KMS-11 (cell line): ENCODE data around the gene AEBP1.

ENCODE experiments used
- H2AFZ ChIP-seq: fragments of 200-600 bp; sonication (generic); 2 replicates; pipeline ENCODE4 v1.6.1; 2016; ENCODE audit warnings: antibody characterized with exemption, mixed run types, low read depth
- H3K27ac ChIP-seq: fragments of 200-600 bp; sonication (generic); 2 replicates; pipeline ENCODE4 v1.6.1; 2016; ENCODE audit warnings: mild to moderate bottlenecking, mixed run types
- H3K27me3 ChIP-seq: fragments of 200-600 bp; sonication (generic); 2 replicates; pipeline ENCODE4 v1.6.1; 2017; ENCODE audit warnings: mild to moderate bottlenecking, low read depth, mixed run types, moderate library complexity; ENCODE audit not compliant: insufficient read depth
- H3K36me3 ChIP-seq: fragments of 200-600 bp; sonication (generic); 2 replicates; pipeline ENCODE4 v1.6.1; 2017; ENCODE audit warnings: mild to moderate bottlenecking, mixed run types; ENCODE audit not compliant: insufficient read depth
- H3K4me1 ChIP-seq: fragments of 200-600 bp; sonication (generic); 2 replicates; pipeline ENCODE4 v1.6.1; 2016; ENCODE audit warnings: mild to moderate bottlenecking, low read depth, mixed run types; ENCODE audit not compliant: poor library complexity, severe bottlenecking
- H3K4me2 ChIP-seq: fragments of 200-600 bp; sonication (generic); 2 replicates; pipeline ENCODE4 v1.7.0; 2016; ENCODE audit warnings: mild to moderate bottlenecking, mixed run types
- H3K4me3 ChIP-seq: fragments of 200-600 bp; sonication (generic); IDR thresholded peaks from 2 replicates; pipeline ENCODE4 v1.6.1; 2017; ENCODE audit warnings: low read depth, low read length, mixed read lengths; ENCODE audit not compliant: insufficient read depth
- H3K79me2 ChIP-seq: fragments of 200-600 bp; sonication (generic); 2 replicates; pipeline ENCODE4 v1.6.1; 2016; ENCODE audit warnings: low read depth, mixed run types; ENCODE audit not compliant: insufficient read depth
- H3K9ac ChIP-seq: fragments of 200-600 bp; sonication (generic); 2 replicates; pipeline ENCODE4 v1.6.1; 2016; ENCODE audit warnings: mild to moderate bottlenecking, mixed run types
- H4K20me1 ChIP-seq: fragments of 200-600 bp; sonication (generic); 2 replicates; pipeline ENCODE4 v1.6.1; 2016; ENCODE audit warnings: mild to moderate bottlenecking, mixed run types; ENCODE audit not compliant: insufficient read depth
- CTCF ChIP-seq: fragments of 200-600 bp; sonication (generic); conservative IDR thresholded peaks from 2 replicates; pipeline ENCODE4 v1.6.1; 2017; ENCODE audit warnings: low read depth, mild to moderate bottlenecking, antibody characterized with exemption, low read length, moderate library complexity, mixed read lengths

Gene AEBP1

GRCh38 chr7:44066494-44067063, 37.6 kb upstream of the AEBP1 start:
- Histone ChIP-seq H3K36me3 (no peaks in the 10 kb centered on the region), H4K20me1 (no peaks in the 10 kb centered on the region)

GRCh38 chr7:44067064-44067951, 36.8 kb upstream of the AEBP1 start:
- Histone ChIP-seq H3K27me3 (no peaks in the 10 kb centered on the region), H3K9ac (no peak overlapping the region), H3K4me3 (no peak overlapping the region), H3K4me1 (peaks cover 8% of the 10 kb centered on the region), H2AFZ (no peak overlapping the region), H3K27ac (no peak overlapping the region), H3K79me2 (no peaks in the 10 kb centered on the region), H3K4me2 (no peak overlapping the region), H3K36me3 (no peaks in the 10 kb centered on the region), H4K20me1 (no peaks in the 10 kb centered on the region)
- TF ChIP-seq CTCF: no peak

More at GRCh38 chr7:44066494-44067063, 37.6 kb upstream of the AEBP1 start:
- no peak overlapping the region for H3K4me2 ChIP-seq
- H3K27me3 ChIP-seq: no peaks in the 10 kb centered on the region
- H3K79me2 ChIP-seq: no peaks in the 10 kb centered on the region
- TF ChIP-seq CTCF: no peak
- H2AFZ ChIP-seq: no peak overlapping the region
- no peak overlapping the region for H3K27ac ChIP-seq
- no peak overlapping the region for H3K9ac ChIP-seq
- H3K4me1 ChIP-seq: peaks cover 8% of the 10 kb centered on the region
- H3K4me3 ChIP-seq: no peak overlapping the region

GRCh38 chr7:44068054-44068453, 36.1 kb upstream of the AEBP1 start:
- H3K4me3 ChIP-seq: no peak overlapping the region
- H3K4me1 ChIP-seq: peaks cover 8% of the 10 kb centered on the region
- H3K36me3 ChIP-seq: no peaks in the 10 kb centered on the region
- no peaks in the 10 kb centered on the region for H3K79me2 ChIP-seq
- no peak for TF ChIP-seq CTCF
- no peaks in the 10 kb centered on the region for H4K20me1 ChIP-seq
- no peak overlapping the region for H3K4me2 ChIP-seq
- no peak overlapping the region for H3K9ac ChIP-seq
- no peak overlapping the region for H3K27ac ChIP-seq
- no peaks in the 10 kb centered on the region for H3K27me3 ChIP-seq
- no peak overlapping the region for H2AFZ ChIP-seq

- Histone ChIP-seq H3K27me3 (no peaks in the 10 kb centered on the region), H3K36me3 (no peaks in the 10 kb centered on the region), H3K4me1 (peaks cover 8% of the 10 kb centered on the region), H3K9ac (no peak overlapping the region), H2AFZ (no peak overlapping the region), H3K79me2 (no peaks in the 10 kb centered on the region), H3K4me2 (no peak overlapping the region), H4K20me1 (no peaks in the 10 kb centered on the region), H3K27ac (no peak overlapping the region), H3K4me3 (no peak overlapping the region)
- no peak for TF ChIP-seq CTCF
Measured at GRCh38 chr7:44071726-44072363, 32.3 kb upstream of the AEBP1 start.
